Measurements from ENCODE around the gene MBNL2. TPM values are rescaled to one million over a fixed set of nuclear protein-coding genes. Genes with fewer than 3 reads are reported as not detected.
A peak's percentile ranks its signal among the peaks of the same experiment; 100 is the strongest.

The MBNL2 gene
- total and polyA plus RNA-seq, 2 experiments from 2014 or later, result 46.7 to 79.5 TPM

DNA sequence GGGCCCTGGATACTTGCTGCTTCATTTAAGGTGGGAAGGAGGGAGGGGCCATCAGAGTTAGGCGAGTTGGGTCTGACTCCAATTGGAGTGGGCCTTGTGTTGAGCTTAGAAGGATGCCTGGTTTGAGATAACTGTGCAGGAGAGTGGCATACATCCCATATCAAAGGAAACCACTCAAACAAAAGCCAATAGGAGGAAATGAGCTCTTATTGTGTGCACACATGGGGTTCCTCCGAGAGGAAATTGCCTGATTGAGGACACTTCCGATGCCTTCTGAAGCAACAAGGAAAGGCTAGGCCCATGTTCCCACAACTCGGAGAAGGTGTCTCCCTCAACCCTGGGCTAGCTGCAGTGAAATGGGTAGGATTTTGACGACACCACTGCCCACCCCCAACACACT, 19.6 kb downstream of the MBNL2 start:
- Histone ChIP-seq H4K20me1 (ENCODE audit: insufficient read depth) (peaks cover 11% of the 10 kb centered on the region; the same call in 1 of the 2 replicates), H2AFZ (no peak overlapping the region), H3K4me2 (ENCODE audit: unreplicated experiment) (no peak overlapping the region), H3K27me3 (replicated peaks; ENCODE audit: insufficient read depth) (no peaks in the 10 kb centered on the region), H3K9ac (no peak overlapping the region), H3K36me3 (ENCODE audit: low read depth) (no peaks in the 10 kb centered on the region), H3K9me3 (ENCODE audit: low read depth) (no peaks in the 10 kb centered on the region), H3F3A (ENCODE audit: insufficient read depth) (peaks cover 19% of the 10 kb centered on the region; the same call in 1 of the 2 replicates), H3K9me2 (ENCODE audit: insufficient read depth) (no peaks in the 10 kb centered on the region), H3K79me2 (ENCODE audit: insufficient read depth) (peaks cover 100% of the 10 kb centered on the region), H3K4me3 (no peak overlapping the region), H3K4me1 (ENCODE audit: insufficient read depth) (peaks cover 52% of the 10 kb centered on the region), H3K27ac (no peak overlapping the region)
- WGBS, 2 experiments (ENCODE audit: low coverage in 1 of 2, low lambda C conversion rate in 2 of 2, missing lambda C conversion rate in 2 of 2), result 92 to 95% methylated on average over 5 of the region's 5 CpGs
- in situ Hi-C loops (cut with MboI), result no loop called here
- DNase-seq, result no peak
- TF ChIP-seq EZH2 (IDR thresholded peaks at IDR 0.05; ENCODE audit: insufficient read depth, poor library complexity, severe bottlenecking) (no peak), EZH2phosphoT487 (IDR thresholded peaks at IDR 0.05; ENCODE audit: insufficient read depth, low read depth) (no peak)

DNA sequence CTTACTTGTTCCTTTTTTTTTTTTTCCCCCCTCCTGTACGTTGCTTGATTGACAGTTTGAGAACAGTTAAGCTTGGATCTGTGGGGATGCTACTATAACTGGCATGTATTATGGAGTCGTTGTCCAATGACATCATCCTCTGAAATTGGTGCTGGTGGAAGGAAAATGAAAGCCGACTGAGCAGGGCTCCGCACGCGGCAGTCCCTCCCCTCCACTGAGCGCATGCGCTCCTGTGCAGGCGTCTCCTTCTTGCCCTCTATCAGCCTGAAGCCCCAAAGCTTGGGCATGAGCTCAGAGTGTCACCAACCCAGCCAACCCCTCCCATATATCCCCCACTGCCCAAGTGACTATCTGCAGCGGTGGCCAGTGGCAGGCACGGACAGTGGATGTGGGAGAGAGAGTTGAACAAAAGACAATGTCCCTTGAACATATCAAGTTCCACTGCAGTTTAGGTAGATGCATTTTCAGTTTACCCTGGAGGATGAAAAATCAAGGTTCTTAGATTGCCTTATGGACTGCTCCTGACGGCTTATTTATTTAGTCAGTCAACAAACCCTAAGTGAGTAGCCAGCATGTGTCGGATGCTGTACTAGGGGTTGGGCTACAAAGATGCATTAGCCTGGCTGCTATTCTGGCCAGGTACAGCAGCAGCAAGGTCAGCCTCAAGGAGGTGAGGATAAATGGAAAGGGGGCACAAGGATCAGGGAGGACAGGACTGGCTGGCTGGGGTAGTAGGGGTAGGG, 20.8 kb downstream of the MBNL2 start:
- H3K79me2 ChIP-seq (ENCODE audit: insufficient read depth), result peaks cover 100% of the 10 kb centered on the region
- H3F3A ChIP-seq (ENCODE audit: insufficient read depth), result peaks cover 19% of the 10 kb centered on the region; the same call in 1 of the 2 replicates
- H3K27me3 ChIP-seq (replicated peaks; ENCODE audit: insufficient read depth), result no peaks in the 10 kb centered on the region
- no peak overlapping the region for H3K4me2 ChIP-seq (ENCODE audit: unreplicated experiment)
- in situ Hi-C loops (cut with MboI), result no loop called here
- H3K9ac ChIP-seq, result no peak overlapping the region
- no peak overlapping the region for H2AFZ ChIP-seq
- no peaks in the 10 kb centered on the region for H3K9me3 ChIP-seq (ENCODE audit: low read depth)
- H3K36me3 ChIP-seq (ENCODE audit: low read depth), result no peaks in the 10 kb centered on the region
- no peak overlapping the region for H3K4me3 ChIP-seq
- no peak overlapping the region for H3K27ac ChIP-seq
- no peak for TF ChIP-seq EZH2 (IDR thresholded peaks at IDR 0.05; ENCODE audit: insufficient read depth, poor library complexity, severe bottlenecking)
- TF ChIP-seq EZH2phosphoT487 (IDR thresholded peaks at IDR 0.05; ENCODE audit: insufficient read depth, low read depth), result no peak
- peaks cover 6% of the 10 kb centered on the region; the same call in 1 of the 2 replicates for H4K20me1 ChIP-seq (ENCODE audit: insufficient read depth)
- peaks cover 62% of the 10 kb centered on the region for H3K4me1 ChIP-seq (ENCODE audit: insufficient read depth)
- H3K9me2 ChIP-seq (ENCODE audit: insufficient read depth), result no peaks in the 10 kb centered on the region
- 90 to 93% methylated on average over 13 of the region's 13 CpGs for WGBS, 2 experiments (ENCODE audit: low coverage in 1 of 2, low lambda C conversion rate in 2 of 2, missing lambda C conversion rate in 2 of 2)
- DNase-seq, result no peak

GRCh38 chr13:97243915-97244781, 22.0 kb downstream of the MBNL2 start:
- peaks cover 3% of the 10 kb centered on the region; the same call in 1 of the 2 replicates for H4K20me1 ChIP-seq (ENCODE audit: insufficient read depth)
- WGBS, 2 experiments (ENCODE audit: low coverage in 1 of 2, low lambda C conversion rate in 2 of 2, missing lambda C conversion rate in 2 of 2), result 24 to 27% methylated on average over 8 of the region's 8 CpGs

GRCh38 chr13:97245011-97245410, 22.9 kb downstream of the MBNL2 start:
- peaks cover 57% of the 10 kb centered on the region for H3K4me1 ChIP-seq (ENCODE audit: insufficient read depth)
- no peaks in the 10 kb centered on the region for H3K9me3 ChIP-seq (ENCODE audit: low read depth)
- H3K36me3 ChIP-seq (ENCODE audit: low read depth), result no peaks in the 10 kb centered on the region
- H3K27me3 ChIP-seq (replicated peaks; ENCODE audit: insufficient read depth), result no peaks in the 10 kb centered on the region
- H3K4me2 ChIP-seq (ENCODE audit: unreplicated experiment), result no peak overlapping the region
- in situ Hi-C loops (cut with MboI), result no loop called here
- H2AFZ ChIP-seq, result no peak overlapping the region
- DNase-seq, result no peak
- no peaks in the 10 kb centered on the region for H3K9me2 ChIP-seq (ENCODE audit: insufficient read depth)
- H3K27ac ChIP-seq, result no peak overlapping the region
- no peaks in the 10 kb centered on the region for H4K20me1 ChIP-seq (ENCODE audit: insufficient read depth)
- TF ChIP-seq EZH2 (IDR thresholded peaks at IDR 0.05; ENCODE audit: insufficient read depth, poor library complexity, severe bottlenecking) (no peak), EZH2phosphoT487 (IDR thresholded peaks at IDR 0.05; ENCODE audit: insufficient read depth, low read depth) (no peak)
- peaks cover 100% of the 10 kb centered on the region for H3K79me2 ChIP-seq (ENCODE audit: insufficient read depth)
- no peak overlapping the region for H3K9ac ChIP-seq
- H3K4me3 ChIP-seq, result no peak overlapping the region
- H3F3A ChIP-seq (ENCODE audit: insufficient read depth), result peaks cover 19% of the 10 kb centered on the region; the same call in 1 of the 2 replicates

More at GRCh38 chr13:97243915-97244781, 22.0 kb downstream of the MBNL2 start:
- H3K27ac ChIP-seq, result peak overlapping the region; percentile 15; the same call in 1 of the 2 replicates
- H3F3A ChIP-seq (ENCODE audit: insufficient read depth), result peaks cover 19% of the 10 kb centered on the region; the same call in 1 of the 2 replicates
- H3K79me2 ChIP-seq (ENCODE audit: insufficient read depth), result peaks cover 100% of the 10 kb centered on the region
- no peaks in the 10 kb centered on the region for H3K36me3 ChIP-seq (ENCODE audit: low read depth)
- H3K4me3 ChIP-seq, result peak overlapping the region; percentile 10; the same call in 1 of the 2 replicates
- peak overlapping the region; percentile 45 for H3K4me2 ChIP-seq (ENCODE audit: unreplicated experiment)
- H2AFZ ChIP-seq, result no peak overlapping the region
- H3K9ac ChIP-seq, result peak overlapping the region; percentile 32
- no peaks in the 10 kb centered on the region for H3K9me3 ChIP-seq (ENCODE audit: low read depth)
- in situ Hi-C loops (cut with MboI), result no loop called here
- H3K4me1 ChIP-seq (ENCODE audit: insufficient read depth), result peaks cover 57% of the 10 kb centered on the region
- H3K27me3 ChIP-seq (replicated peaks; ENCODE audit: insufficient read depth), result no peaks in the 10 kb centered on the region
- no peaks in the 10 kb centered on the region for H3K9me2 ChIP-seq (ENCODE audit: insufficient read depth)
- DNase-seq, result no peak
- TF ChIP-seq EZH2 (IDR thresholded peaks at IDR 0.05; ENCODE audit: insufficient read depth, poor library complexity, severe bottlenecking) (no peak), EZH2phosphoT487 (IDR thresholded peaks at IDR 0.05; ENCODE audit: insufficient read depth, low read depth) (no peak)
